Measurements from ENCODE around the gene APOL3.
A peak's percentile ranks its signal among the peaks of the same experiment; 100 is the strongest.
"Not testable (repeated sequence)": the region's sequence is repeated elsewhere in the genome, so short reads cannot be mapped to it uniquely, and the experiment has no call there.

The APOL3 gene

DNA sequence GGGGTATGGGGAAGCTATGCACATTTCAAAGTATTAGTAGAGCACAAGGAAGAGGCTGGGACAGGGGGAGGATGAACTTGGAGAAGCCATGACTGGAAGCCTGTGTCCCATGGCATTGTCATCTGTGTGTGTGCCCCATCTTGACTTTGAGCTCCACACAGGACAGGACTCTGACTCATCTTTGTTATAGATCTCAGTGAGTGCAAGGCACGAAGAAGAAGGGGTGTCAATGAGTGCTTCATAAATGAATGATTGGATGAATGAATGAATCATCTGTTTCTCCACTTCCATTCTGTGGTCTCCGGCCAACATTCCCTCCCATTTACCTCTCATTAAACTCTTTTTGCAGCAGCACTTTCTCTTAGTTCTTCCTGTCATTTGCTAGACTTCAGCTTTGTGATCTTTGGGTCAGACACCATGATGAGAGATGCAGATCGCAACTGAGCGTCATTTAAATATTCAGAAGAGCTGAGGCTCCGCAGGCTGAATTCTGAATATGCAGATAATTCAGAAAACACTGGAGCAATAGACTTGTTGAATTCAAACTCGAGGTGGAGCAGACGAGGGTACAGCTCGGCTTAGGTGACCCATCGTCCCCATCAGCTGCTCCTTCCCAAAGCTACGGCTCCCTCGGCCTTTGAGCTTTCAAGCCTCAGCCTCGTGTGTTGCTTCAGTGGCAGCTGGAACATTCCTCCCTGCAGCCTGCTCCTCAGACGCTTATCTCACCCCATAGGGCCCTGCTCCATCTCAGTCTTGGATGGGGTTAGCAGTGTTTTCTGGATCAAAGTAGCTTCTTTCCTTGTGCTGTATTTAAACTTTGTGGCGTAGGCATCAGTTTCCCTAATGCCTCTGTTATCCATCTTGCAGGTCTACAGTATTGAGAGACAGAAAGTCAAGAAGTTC lies 30.8 kb downstream of the APOL3 start:
- no peak for DNase-seq

DNA sequence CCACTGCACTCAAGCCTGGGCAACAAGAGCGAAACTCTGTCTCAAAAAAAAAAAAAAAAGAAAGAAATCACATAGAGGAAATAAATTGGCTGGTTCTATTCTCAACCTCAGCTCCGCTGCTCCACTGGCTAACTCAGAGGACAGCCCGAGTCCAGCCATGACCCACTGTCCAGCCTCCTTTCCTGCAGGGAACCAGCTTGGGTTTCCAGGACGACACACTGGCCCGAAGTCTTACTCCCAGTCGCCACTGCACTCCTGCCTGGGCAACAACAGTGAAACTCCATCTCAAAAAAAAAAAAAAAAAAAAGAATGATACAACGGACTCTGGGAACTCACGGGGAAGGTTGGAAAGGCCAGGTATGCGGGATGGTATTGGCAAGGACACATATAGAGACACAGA lies 31.5 kb downstream of the APOL3 start:
- no peak for DNase-seq

DNA sequence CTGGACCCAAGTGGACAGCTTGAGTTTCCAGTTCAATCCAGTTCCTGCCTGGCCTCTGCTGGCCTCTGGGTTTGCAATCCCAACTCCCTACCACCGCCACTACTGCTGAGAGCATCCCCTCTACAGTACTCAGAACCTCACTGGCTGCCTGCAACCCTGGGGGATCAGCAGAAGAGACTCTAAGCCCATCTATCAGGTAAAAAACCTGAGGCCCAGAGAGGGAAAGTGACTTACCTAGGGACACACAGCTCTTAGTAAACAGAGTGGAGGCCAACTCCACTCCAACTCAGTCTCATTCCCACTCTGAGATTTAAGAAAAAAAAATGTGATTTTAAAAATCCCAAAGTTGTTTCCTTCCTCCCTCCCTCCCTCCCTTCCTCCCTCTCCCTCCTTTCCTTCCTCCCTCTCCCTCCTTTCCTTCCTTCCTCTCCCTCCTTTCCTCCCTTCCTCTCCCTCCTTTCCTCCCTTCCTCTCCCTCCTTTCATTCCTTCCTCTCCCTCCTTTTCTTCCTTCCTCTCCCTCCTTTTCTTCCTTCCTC lies 34.5 kb downstream of the APOL3 start:
- no peak for DNase-seq

DNA sequence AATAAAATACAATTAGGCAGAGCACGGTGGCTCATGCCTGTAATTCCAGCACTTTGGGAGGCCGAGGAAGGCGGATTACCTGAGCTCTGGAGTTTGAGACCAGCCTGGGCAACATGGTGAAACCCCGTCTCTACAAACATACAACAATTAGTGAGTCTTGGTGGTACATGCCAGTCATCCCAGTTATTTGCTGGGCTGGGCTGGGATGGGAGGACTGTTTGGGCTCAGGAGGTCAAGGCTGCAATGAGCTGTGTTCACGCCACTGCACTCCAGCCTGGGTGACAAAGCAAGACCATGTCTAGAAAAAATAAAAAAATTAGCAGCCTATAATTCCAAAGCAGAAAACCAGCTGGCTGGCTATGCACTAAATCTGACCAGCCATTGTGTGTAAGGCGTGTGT lies 35.1 kb downstream of the APOL3 start:
- DNase-seq = no peak

DNA sequence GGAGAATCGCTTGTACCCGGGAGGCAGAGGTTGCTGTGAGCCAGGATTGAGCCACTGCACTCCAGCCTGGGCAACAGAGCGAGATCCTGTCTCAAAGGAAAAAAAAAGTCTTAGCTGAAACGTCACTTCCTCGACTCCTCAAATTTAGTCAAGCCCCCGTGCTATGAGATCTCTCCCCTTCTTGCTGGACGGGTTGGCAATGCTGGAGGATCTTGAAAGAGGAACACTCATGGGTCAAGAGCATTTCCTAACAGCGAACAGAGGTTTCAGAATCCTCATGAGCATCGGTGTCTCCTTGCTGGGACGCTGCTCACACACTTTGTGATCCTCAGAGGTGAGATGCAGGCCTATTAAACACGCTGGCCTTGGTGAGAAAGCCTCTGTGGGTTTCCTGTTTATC lies 35.9 kb downstream of the APOL3 start:
- DNase-seq = no peak

DNA sequence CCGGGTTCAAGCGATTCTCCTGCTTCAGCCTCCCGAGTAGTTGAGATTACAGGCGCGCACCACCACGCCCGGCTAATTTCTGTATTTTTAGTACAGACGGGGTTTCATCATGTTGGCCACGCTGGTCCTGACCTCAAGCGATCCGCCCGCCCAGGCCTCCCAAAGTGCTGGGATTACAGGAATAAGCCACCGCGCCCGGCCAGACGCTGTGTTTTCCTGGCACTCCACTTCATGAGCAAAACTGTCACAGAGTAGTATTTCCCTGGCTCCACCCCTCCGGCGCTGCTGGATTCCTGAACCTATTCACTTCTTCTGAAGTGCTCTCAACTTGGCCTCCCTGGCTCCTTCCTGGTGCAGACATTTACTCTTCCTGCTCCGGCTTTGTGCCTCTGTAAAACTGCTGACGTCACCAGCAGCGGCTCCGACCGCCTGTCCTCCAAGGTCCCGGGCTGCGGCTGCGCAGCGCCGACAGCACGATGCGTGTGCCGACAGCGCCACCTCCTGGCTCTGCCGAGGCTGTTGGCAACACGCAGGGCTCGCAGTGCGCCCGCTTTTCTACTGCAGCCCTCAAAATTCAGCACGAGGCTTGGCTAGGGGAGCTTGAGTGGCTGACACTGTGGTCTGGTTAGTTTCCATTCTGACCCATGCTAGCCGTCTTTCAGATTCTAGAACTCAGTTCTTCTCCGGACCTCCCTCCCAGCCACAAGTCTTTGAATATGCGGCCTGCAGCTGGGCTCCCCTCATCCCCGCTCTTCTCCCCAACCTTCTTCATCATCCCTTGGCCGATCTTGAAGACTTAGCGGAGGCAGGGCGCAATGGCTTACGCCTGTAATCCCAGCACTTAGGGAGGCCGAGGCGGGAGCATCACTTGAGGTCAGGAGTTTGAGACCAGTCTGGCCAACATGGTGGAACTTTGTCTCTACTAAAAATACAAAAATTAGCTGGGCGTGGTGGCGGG lies 36.6 kb downstream of the APOL3 start:
- DNase-seq = peak; percentile 95

DNA sequence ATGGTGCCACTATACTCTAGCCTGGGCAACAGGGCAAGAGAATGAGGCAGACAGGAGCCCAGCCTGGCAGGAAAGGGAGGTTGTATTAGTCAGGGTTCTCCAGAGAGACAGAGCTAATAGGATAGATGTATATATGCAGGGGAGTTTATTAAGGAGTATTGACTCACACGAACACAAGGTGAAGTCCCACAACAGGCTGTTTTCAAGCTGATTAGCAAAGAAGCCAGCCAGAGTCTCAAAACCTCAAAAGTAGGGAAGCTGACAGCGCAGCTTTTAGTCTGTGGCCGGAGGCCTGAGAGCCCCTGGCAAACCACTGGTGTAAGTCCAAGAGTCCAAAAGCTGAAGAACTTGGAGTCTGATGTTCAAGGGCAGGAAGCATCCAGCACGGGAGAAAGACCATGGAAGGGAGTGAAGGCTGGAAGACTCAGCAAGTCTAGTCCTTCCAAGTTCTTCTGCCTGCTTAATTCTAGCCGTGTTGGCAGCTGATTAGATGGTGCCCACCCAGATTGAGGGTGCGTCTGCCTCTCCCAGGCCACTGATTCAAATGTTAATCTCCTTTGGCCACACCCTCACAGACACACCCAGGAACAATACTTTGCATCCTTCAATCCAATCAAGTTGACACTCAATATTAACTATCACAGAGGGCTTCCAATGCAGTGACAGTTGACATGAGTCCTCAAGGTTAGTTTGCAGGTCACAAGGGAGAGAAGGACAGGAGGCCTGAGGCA lies 39.8 kb downstream of the APOL3 start:
- DNase-seq = not testable (repeated sequence)

DNA sequence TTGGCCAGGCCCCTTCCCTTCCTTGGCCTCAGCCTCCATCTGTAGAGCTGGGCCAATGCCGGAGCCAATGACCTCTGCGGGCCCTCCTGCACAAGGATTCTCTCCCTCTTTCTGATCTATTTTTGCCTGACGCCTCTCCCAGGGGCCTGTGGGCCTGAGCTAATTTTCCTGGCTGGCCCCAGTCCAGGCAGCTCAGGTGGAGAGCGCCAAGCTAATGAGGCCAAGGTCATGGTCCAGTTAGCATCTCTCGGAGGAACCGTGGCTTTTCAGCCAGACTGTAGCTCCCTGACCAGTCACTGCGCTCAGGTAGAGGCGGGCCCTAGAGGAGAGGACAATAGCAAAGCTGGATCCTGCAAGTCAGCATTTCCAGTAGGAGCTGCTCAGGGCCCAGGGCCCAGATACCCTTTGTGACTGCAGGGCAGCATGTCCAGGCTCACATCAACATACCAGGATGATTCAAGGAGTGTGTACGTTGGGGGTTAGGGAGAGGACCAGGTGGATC lies 43.5 kb downstream of the APOL3 start:
- DNase-seq = no peak

DNA sequence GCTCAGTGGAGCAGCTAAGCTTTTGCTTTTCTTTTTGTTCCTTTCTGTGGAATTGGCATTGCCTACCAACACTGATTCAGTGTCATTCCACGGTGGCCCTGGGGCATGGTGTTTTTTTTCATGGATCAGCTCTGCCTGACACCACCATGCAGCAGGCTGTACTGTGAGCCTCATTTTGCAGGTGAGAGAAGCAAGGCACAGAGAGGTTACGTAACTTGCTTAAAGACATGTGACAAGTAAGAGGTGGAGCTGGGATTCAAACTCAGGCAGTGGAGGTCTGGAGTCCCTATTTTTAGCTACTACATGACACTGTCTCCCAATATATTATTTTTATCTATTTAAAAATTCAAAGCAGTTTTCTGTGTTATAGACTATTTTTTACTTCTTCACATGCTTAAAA lies 44.4 kb downstream of the APOL3 start:
- no peak for DNase-seq

DNA sequence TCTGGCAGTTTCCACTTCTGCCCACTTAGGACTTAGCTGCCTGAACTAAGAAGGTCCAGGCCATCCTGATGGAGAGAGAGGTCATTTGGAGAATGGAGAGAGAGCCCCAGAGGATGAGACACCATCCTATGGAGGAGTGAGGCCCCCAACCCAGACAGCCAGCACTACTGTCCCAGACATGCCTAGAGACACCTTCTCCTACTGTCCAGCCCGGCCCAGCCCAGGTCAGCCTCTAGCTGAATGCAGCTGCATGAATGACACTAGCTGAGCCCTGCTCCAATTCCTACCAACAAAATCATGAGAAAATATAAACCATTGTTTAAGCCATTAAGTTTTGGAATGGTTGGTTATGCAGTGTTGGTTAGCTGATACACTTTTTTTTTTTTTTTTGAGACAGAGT lies 47.4 kb downstream of the APOL3 start:
- no peak for DNase-seq

DNA sequence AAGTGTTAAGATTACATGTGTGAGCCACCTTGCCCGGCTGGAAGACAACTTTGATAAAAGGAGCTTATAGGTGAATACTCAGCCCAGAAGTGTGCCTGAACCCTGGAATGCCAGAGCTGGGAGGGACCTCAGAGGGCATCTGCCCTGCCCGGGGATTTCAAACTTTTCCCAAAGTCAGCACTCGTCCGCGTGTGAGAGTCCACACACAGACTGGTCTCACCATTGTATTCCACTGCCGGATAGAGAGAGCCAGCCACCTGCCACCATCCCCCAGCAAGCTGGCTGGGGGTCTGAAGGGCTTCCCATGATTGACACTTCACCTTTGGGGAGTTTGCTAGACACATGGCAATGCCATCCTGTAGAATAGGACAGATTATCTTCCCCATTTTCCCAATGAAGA lies 49.2 kb downstream of the APOL3 start:
- DNase-seq = no peak

DNA sequence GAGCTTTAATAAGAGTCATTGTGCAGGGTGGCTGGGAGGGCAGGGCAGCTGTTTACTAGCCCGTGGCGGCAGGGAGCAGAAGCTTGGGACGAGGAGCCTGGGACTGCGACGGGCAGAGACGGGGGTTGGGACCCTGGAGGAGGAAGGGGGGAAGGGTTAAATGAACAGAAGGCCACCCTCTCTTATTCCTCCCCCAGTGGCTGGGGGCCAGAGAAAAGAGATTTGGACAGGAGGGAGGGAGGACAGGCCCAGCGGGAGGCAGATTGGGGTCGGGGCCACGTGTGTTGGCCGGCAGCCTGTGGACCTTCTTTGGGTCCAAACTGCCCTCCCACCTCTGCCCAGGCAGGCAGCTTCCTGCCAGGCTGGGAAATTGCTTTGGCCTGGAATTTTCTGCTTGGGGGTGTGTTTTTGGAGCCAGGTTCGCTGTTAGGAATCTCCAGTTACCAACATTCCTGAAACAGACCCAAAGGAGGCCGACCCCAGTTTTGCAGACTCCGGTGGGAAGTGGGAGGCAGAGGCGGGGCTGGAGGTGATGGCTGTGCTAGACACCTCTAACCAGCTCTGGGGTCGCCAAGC lies 50.2 kb downstream of the APOL3 start:
- DNase-seq = no peak

DNA sequence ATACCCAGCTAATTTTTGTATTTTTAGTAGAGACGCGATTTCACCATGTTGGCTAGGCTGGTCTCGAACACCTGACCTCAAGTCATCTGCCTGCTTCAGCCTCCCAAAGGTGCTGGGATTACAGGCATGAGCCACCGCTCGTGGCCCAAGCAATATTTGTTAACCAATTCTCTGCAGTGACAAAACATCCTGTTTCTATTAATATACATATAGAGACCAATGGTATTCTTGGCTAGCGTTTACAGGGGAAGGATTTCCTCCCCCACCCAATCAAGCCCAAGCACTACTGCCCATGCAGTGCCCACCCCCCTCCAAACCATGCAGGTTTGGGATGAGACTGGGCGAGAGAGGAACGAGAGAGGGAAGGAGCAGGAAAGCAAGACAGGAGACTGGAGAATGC lies 53.1 kb downstream of the APOL3 start:
- no peak for DNase-seq

DNA sequence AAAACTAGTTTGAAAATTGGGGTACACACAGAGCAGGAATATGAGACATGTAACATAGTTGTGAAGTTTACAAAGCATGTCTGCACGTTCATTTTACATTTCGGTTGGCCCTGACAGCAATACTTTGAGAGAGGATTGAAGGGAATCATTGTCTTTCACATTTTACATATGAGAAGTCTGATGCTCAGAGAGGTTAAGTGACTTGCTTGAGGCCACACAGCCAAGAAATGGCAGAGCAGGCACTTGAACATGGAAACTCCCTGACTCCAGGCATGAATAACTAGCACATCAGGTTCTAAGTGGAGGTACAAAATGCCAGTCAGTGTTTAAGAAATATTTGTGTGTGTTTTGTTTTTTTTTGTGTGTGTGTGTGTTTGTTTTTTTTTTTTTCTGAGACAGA lies 53.6 kb downstream of the APOL3 start:
- DNase-seq = no peak

DNA sequence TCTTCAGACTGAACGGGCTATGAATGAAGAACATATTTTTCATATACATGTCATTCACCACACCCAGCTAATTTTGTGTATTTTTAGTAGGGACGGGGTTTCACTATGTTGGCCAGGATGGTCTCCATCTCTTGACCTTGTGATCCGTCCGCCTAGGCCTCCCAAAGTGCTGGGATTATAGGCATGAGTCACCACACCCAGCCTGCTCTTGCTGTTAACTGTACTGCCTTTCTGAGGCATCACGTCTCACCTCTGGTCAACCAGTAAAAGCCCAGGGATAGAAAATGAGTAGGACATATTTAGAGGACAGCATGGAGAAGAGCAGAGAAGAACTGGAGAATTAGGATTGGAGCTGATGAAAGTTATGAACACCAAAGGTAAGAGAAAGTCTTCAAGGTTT lies 55.6 kb downstream of the APOL3 start:
- DNase-seq = no peak

DNA sequence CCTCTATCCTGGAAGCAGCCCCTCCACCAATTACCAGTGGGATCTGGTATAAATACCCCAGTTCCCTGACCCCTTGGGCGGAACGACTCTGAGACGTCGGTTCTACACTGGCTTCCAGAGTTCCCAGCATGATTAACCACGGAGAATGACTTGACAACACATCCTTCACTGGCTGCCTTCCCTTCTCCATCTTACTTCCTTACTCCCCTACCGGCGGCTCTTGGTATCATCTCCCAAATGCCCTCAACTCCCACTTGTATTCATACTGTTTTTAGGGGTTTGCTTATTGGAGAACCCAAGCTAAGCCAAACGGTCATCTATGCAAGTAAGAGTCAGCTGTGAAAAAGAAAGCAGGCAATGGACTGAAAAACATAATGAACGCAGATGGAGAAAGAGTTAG lies 56.1 kb downstream of the APOL3 start:
- no peak for DNase-seq

DNA sequence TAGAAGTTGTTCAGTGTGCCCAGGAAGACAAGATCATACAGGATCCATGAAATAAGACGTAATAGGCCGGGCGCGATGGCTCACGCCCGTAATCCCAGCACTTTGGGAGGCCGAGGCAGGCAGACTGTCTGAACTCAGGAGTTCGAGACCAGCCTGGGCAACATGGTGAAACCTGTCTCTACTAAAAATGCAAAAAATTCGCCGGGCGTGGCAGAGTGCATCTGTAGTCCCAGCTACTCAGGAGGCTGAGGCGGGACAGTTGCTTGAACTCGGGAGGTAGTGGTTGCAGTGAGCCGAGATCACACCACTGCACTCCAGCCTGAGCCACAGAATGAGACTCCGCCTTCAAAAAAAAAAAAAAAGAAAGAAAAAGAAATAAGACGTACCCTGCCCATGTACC lies 56.7 kb downstream of the APOL3 start:
- no peak for DNase-seq

DNA sequence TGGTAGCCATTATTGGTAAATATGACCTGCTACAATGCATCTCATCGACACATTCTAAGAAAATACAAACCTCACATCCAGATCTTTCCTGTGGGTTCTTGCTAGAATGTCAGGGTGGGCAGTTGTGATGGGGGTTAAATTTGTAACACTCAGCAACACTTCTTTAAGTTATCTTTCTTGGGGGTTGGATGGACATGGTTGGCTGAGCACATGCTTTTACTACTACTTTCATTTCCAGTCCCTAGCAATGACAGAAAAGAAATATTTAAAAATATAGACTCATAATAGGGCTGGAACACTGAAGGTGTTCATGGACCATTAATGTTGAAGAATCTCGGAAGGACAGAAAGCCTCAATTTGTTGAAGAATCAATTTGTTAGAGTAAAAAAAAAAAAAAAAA lies 57.6 kb downstream of the APOL3 start:
- no peak for DNase-seq

DNA sequence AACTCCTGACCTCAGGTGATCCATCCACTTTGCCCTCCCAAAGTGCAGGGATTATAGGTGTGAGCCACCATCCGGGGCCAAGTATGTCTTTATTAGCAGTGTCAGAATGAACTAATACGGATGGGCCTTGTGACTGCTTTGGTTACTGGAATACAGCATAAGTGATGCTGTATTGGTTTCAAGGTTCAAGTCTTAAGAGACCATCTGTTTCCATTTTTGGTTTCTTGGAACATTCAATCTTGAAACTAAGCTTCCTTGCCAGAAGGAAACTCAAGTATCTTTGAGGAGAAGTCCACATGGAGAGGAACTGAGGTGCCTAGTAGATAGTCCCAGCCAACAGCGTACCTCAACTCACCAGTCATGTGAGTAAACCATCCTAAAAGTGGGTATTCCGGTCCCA lies 58.8 kb downstream of the APOL3 start:
- DNase-seq = no peak

DNA sequence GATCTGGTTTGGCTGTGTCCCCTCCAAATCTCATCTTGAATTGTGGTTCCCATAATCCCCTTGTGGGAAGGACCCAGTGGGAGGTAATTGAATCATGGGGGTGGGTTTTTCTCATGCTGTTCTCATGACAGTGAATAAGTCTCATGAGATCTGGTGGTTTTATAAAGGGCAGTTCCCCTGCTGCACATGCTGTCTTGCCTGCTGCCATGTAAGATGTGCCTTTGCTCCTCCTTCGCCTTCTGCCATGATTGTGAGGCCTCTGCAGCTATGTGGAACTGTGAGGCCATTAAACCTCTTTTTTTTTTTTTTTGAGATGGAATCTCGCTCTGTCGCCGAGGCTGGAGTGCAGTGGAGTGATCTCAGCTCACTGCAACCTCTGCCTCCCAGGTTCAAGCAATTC lies 59.6 kb downstream of the APOL3 start:
- not testable (repeated sequence) for DNase-seq

DNA sequence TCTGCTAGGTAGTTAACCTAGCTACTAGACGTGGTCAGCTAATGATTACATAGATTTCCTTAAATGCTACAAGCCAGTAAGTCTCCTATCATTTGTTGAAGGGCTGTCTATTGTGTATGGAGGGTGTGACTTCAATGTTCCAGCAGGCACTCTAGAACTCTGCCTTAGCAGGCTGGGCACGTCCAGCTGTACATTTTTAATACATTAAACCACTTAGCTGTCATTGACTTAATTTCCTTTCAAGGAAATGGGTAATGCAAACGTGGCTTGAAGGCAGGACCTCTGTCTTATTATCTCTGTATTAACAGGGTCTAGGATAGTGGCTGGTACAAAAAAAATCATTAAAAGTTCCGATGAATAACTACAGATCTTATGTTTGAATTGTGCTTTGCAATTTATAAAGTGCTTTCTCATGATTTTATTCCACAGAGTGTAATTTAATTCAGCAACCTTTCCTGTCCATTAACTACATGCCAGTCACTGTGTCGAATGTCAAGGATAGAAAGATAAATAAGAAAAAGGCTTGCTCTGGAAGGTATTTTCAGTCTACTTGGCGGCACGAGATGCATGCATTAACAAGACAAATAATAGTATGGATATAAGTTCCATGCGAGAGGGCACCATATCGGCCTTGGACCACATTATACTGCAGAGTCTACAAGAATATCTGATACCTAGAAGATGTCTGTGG lies 60.3 kb downstream of the APOL3 start:
- no peak for DNase-seq

DNA sequence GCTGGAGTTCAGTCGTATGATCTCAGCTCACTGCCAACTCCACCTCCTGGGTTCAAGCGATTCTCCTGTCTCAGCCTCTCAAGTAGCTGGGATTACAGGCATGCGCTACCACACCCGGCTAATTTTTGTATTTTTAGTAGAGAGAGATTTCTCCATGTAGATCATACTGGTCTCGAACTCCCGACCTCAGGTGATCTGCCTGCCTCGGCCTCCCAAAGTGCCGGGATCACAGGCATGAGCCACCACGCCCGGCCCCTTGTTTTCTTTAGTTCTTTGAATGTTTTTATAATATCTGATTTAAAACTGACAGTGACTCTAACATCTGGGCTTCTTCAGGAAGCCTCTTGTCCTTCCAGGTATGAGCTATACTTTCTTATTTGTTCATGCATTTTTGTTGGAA lies 61.0 kb downstream of the APOL3 start:
- DNase-seq = not testable (repeated sequence)

Data from CD4-positive, alpha-beta T cell treated with Interleukin-15 for 1 hour (primary cell).